Peyer's patch (tissue), 4 donors: ENCODE measurements around the gene BTBD16.

Experiments
- POLR2A ChIP-seq, 2 donors: fragments of 450-650 bp; IDR thresholded peaks; one replicate each; pipeline ENCODE4 v1.5.1; 2017; ENCODE audit warnings: antibody characterized with exemption in 2 of 2, mild to moderate bottlenecking in 2 of 2, moderate library complexity in 2 of 2
- TF ChIP-seq, protein P1 (sequence below), 6 experiments: fragments of 450-650 bp in 4 of 6; fragments of 200-600 bp in 2 of 6; sonication (generic) in 1 of 6; IDR thresholded peaks; one replicate each; pipeline ENCODE4 v1.5.1; 2017 to 2019; ENCODE audit warnings: antibody characterized with exemption in 6 of 6, mild to moderate bottlenecking in 3 of 6, moderate library complexity in 1 of 6

- TF ChIP-seq, protein P1, sequence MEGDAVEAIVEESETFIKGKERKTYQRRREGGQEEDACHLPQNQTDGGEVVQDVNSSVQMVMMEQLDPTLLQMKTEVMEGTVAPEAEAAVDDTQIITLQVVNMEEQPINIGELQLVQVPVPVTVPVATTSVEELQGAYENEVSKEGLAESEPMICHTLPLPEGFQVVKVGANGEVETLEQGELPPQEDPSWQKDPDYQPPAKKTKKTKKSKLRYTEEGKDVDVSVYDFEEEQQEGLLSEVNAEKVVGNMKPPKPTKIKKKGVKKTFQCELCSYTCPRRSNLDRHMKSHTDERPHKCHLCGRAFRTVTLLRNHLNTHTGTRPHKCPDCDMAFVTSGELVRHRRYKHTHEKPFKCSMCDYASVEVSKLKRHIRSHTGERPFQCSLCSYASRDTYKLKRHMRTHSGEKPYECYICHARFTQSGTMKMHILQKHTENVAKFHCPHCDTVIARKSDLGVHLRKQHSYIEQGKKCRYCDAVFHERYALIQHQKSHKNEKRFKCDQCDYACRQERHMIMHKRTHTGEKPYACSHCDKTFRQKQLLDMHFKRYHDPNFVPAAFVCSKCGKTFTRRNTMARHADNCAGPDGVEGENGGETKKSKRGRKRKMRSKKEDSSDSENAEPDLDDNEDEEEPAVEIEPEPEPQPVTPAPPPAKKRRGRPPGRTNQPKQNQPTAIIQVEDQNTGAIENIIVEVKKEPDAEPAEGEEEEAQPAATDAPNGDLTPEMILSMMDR (IDR thresholded peaks at IDR 0.05) = no peak
- TF ChIP-seq POLR2A (IDR thresholded peaks at IDR 0.05) = no peak
Observed at GRCh38 chr10:122280156-122280555, 9.1 kb downstream of the BTBD16 start.
